Loucy (cell line): ENCODE results near the gene FYN.

ENCODE experiments used
- H2AFZ ChIP-seq: fragments of 200-600 bp; sonication (generic); 2 replicates; pipeline ENCODE4 v1.6.0; 2016; ENCODE audit warnings: antibody characterized with exemption, mild to moderate bottlenecking, low read length, moderate library complexity
- H3F3A ChIP-seq: fragments of 200-600 bp; 2 replicates; pipeline ENCODE4 v1.6.0; 2016; ENCODE audit warnings: antibody characterized with exemption, low read depth, mild to moderate bottlenecking
- H3K27me3 ChIP-seq: fragments of 200-600 bp; sonication (generic); 2 replicates; pipeline ENCODE4 v1.6.1; 2014; ENCODE audit warnings: low read length, mild to moderate bottlenecking; ENCODE audit not compliant: insufficient read depth, poor library complexity, severe bottlenecking
- H3K36me3 ChIP-seq: fragments of 200-600 bp; sonication (generic); 2 replicates; pipeline ENCODE4 v1.6.1; 2016; ENCODE audit warnings: low read length; ENCODE audit not compliant: insufficient read depth
- H3K4me1 ChIP-seq: fragments of 200-600 bp; sonication (generic); 2 replicates; pipeline ENCODE4 v1.5.1; 2014; ENCODE audit warnings: low read length, mild to moderate bottlenecking; ENCODE audit not compliant: insufficient read depth, poor library complexity, severe bottlenecking
- H3K4me2 ChIP-seq: fragments of 200-600 bp; sonication (generic); 2 replicates; pipeline ENCODE4 v1.6.0; 2014; ENCODE audit warnings: antibody characterized with exemption, low read length, low read depth, mild to moderate bottlenecking; ENCODE audit not compliant: poor library complexity, severe bottlenecking
- H3K4me3 ChIP-seq: fragments of 200-600 bp; sonication (generic); 2 replicates; pipeline ENCODE4 v1.5.1; 2014; ENCODE audit warnings: low read length, mild to moderate bottlenecking, mixed read lengths; ENCODE audit not compliant: poor library complexity, severe bottlenecking
- H3K79me2 ChIP-seq: fragments of 200-600 bp; sonication (generic); 2 replicates; pipeline ENCODE4 v1.6.1; 2014; ENCODE audit warnings: low read length; ENCODE audit not compliant: insufficient read depth
- H3K9ac ChIP-seq: fragments of 200-600 bp; sonication (generic); 2 replicates; pipeline ENCODE4 v1.6.0; 2014; ENCODE audit warnings: mild to moderate bottlenecking, low read depth, low read length, moderate library complexity; ENCODE audit not compliant: poor library complexity, severe bottlenecking
- H3K9me2 ChIP-seq: fragments of 200-600 bp; sonication (generic); replicated peaks from 2 replicates; pipeline ENCODE4 v1.6.1; 2016; ENCODE audit warnings: low read depth, low read length, mixed read lengths
- H3K9me3 ChIP-seq: fragments of 200-600 bp; sonication (generic); 2 replicates; pipeline ENCODE4 v1.6.1; 2014; ENCODE audit warnings: mild to moderate bottlenecking, antibody characterized with exemption, low read length, low read depth; ENCODE audit not compliant: insufficient read depth
- H4K20me1 ChIP-seq: fragments of 200-600 bp; sonication (generic); 2 replicates; pipeline ENCODE4 v1.6.0; 2014; ENCODE audit warnings: antibody characterized with exemption, low read length, mild to moderate bottlenecking; ENCODE audit not compliant: insufficient read depth, poor library complexity, severe bottlenecking
- EZH2phosphoT487 ChIP-seq: fragments of 200-600 bp; IDR thresholded peaks from 2 replicates; pipeline ENCODE4 v1.6.1; 2018; ENCODE audit warnings: antibody characterized with exemption, mild to moderate bottlenecking, moderate library complexity, borderline replicate concordance
- TF ChIP-seq, protein P1 (sequence below): fragments of 200-600 bp; sonication (generic); conservative IDR thresholded peaks from 2 replicates; pipeline ENCODE4 v1.5.1; 2014; ENCODE audit warnings: mild to moderate bottlenecking, antibody characterized with exemption, low read length

FYN gene

DNA sequence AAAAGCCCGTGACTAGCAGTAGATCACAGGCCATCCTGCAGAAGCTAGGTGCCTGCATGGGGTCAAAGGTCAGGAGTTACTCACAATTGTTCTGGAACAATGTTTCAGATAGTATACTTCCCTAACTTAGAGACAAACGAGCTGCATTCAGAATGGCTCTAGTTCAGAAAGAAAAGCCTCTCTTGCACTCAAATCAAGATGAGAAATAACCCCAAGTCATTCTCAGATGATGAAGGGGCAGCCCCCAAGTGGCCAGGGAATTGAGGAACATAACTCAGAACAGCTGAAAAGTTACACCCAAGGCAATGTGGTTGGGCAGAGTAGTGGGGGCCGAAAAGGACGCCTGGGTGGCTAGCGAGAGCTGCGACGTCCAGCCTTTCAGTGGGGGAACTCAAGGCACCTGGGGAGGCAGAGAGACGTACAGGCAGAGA, 27.8 kb downstream of the FYN start:
- TF ChIP-seq, protein P1, sequence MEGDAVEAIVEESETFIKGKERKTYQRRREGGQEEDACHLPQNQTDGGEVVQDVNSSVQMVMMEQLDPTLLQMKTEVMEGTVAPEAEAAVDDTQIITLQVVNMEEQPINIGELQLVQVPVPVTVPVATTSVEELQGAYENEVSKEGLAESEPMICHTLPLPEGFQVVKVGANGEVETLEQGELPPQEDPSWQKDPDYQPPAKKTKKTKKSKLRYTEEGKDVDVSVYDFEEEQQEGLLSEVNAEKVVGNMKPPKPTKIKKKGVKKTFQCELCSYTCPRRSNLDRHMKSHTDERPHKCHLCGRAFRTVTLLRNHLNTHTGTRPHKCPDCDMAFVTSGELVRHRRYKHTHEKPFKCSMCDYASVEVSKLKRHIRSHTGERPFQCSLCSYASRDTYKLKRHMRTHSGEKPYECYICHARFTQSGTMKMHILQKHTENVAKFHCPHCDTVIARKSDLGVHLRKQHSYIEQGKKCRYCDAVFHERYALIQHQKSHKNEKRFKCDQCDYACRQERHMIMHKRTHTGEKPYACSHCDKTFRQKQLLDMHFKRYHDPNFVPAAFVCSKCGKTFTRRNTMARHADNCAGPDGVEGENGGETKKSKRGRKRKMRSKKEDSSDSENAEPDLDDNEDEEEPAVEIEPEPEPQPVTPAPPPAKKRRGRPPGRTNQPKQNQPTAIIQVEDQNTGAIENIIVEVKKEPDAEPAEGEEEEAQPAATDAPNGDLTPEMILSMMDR = no peak
- no peak for TF ChIP-seq EZH2phosphoT487
- Histone ChIP-seq H3K36me3 (peaks cover 11% of the 10 kb centered on the region; the same call in 1 of the 2 replicates), H3K9ac (no peak overlapping the region), H3K4me1 (peaks cover 76% of the 10 kb centered on the region), H3K79me2 (peaks cover 90% of the 10 kb centered on the region), H3K4me3 (no peak overlapping the region), H3F3A (no peaks in the 10 kb centered on the region; the same call in 1 of the 2 replicates), H3K9me2 (no peaks in the 10 kb centered on the region), H4K20me1 (peaks cover 9% of the 10 kb centered on the region), H3K9me3 (no peaks in the 10 kb centered on the region), H3K27me3 (no peaks in the 10 kb centered on the region), H3K4me2 (peak overlapping the region; percentile 66), H2AFZ (no peak overlapping the region)

DNA sequence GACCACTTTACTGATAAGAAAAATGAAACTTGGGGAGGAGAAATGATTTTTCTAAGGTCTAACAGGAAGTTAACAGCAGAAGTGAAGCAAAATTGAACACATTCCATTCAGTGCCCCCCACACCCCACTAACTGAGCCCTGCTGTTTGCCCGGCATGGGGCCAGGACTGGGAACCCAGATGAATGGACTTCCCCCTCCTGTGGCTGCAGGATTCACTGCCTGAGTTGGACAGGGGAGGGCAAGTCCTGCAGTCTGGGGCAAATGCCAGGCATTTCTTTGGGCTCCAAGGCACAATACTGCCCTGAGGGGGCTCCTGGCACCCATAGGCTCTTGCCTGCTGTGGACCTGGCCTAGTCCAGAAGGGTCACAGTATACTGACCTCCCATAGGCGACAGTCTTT, 28.3 kb downstream of the FYN start:
- no peak overlapping the region for H3K4me3 ChIP-seq
- H3K79me2 ChIP-seq = peaks cover 89% of the 10 kb centered on the region
- H3F3A ChIP-seq = no peaks in the 10 kb centered on the region; the same call in 1 of the 2 replicates
- no peaks in the 10 kb centered on the region for H3K9me2 ChIP-seq
- no peak overlapping the region for H2AFZ ChIP-seq
- H3K9me3 ChIP-seq = no peaks in the 10 kb centered on the region
- peaks cover 10% of the 10 kb centered on the region for H4K20me1 ChIP-seq
- H3K4me2 ChIP-seq = peak overlapping the region; percentile 66
- no peak for TF ChIP-seq EZH2phosphoT487
- TF ChIP-seq, protein P1 = no peak
- no peak overlapping the region for H3K9ac ChIP-seq
- H3K36me3 ChIP-seq = peaks cover 11% of the 10 kb centered on the region; the same call in 1 of the 2 replicates
- H3K4me1 ChIP-seq = peaks cover 81% of the 10 kb centered on the region
- no peaks in the 10 kb centered on the region for H3K27me3 ChIP-seq

DNA sequence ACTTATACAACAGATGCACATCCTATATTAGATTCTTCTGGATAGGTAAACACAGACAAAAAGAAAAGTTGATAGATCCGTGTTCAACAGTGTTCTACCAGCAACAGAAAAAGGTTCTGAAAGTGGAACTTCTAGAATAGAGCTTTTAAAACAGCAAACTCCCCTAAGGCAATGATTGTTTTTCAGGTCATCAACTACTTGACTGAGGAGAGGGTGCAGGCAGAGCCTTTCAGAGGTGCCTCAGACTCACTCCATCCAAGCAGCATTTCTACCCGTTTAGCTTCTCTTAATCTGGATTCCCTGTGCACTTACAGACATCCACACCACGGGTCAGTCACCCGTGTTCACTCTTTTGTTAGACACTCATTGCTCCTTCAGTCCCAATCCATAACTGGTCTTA, 28.9 kb downstream of the FYN start:
- Histone ChIP-seq H3K4me1 (peaks cover 86% of the 10 kb centered on the region), H3K4me3 (no peak overlapping the region), H3K27me3 (no peaks in the 10 kb centered on the region), H3F3A (no peaks in the 10 kb centered on the region; the same call in 1 of the 2 replicates), H3K9ac (no peak overlapping the region), H3K9me2 (no peaks in the 10 kb centered on the region), H4K20me1 (peaks cover 10% of the 10 kb centered on the region), H3K36me3 (peaks cover 11% of the 10 kb centered on the region; the same call in 1 of the 2 replicates), H2AFZ (no peak overlapping the region), H3K4me2 (peak overlapping the region; percentile 66), H3K9me3 (no peaks in the 10 kb centered on the region), H3K79me2 (peaks cover 89% of the 10 kb centered on the region)
- TF ChIP-seq, protein P1 = no peak
- TF ChIP-seq EZH2phosphoT487 = no peak
